Measurements from ENCODE around the gene PSME3.

DNA sequence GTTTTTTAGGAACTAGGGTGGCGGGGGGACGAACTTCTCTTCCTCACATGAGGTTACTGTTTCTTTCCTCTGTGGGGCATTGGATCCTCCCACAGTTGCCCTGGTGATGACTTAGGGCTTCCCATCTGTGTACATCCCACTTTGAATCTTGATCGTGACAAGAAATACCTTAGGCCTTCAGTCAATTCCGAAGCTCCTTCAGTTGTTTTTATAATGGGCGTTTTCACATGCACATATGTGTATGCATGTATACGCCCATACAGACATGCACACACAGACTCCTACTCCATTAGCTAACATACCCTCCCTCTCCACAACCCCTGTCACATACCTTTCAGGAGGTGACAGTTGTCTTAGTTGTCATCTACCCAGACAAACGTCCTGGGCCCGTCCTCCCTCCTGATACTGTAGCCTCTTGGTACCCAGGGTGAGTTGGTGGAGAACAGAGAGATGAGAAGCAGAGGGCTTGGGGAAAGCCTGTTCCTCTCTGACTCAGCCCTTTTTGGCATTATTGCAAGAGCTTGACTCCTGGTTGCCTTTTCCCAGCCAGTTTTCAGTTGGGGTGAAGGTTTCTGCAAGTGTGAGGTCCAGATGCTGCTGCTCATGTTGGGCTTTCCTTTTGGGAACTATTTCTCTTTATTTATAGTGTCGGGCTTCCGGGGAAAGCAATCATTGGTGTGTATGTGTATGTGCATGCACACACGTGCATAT is 8.9 kb downstream of the PSME3 start:
- no peak for TF ChIP-seq POLR2A (IDR thresholded peaks at IDR 0.05; ENCODE audit: low read length)
- no peak for TF ChIP-seq GATA1 (IDR thresholded peaks at IDR 0.05; ENCODE audit: low read depth, low read length)
